Stimulated activated CD8-positive, alpha-beta memory T cell treated with anti-CD3 and anti-CD28 coated beads, Interleukin-2, amount 100 ng/mL, for 48 hours (primary cell): ENCODE results near the gene MIER3.
A peak's percentile ranks its signal among the peaks of the same experiment; 100 is the strongest.
"Not testable (repeated sequence)": the region's sequence is repeated elsewhere in the genome, so short reads cannot be mapped to it uniquely, and the experiment has no call there.

Source experiments
- DNase-seq, 2 donors: peaks; one replicate each; pipeline ENCODE4 v3.0.0-alpha.2; 2020; ENCODE audit warnings: low read depth in 2 of 2

Gene MIER3, protein sequence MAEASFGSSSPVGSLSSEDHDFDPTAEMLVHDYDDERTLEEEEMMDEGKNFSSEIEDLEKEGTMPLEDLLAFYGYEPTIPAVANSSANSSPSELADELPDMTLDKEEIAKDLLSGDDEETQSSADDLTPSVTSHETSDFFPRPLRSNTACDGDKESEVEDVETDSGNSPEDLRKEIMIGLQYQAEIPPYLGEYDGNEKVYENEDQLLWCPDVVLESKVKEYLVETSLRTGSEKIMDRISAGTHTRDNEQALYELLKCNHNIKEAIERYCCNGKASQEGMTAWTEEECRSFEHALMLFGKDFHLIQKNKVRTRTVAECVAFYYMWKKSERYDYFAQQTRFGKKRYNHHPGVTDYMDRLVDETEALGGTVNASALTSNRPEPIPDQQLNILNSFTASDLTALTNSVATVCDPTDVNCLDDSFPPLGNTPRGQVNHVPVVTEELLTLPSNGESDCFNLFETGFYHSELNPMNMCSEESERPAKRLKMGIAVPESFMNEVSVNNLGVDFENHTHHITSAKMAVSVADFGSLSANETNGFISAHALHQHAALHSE

DNA sequence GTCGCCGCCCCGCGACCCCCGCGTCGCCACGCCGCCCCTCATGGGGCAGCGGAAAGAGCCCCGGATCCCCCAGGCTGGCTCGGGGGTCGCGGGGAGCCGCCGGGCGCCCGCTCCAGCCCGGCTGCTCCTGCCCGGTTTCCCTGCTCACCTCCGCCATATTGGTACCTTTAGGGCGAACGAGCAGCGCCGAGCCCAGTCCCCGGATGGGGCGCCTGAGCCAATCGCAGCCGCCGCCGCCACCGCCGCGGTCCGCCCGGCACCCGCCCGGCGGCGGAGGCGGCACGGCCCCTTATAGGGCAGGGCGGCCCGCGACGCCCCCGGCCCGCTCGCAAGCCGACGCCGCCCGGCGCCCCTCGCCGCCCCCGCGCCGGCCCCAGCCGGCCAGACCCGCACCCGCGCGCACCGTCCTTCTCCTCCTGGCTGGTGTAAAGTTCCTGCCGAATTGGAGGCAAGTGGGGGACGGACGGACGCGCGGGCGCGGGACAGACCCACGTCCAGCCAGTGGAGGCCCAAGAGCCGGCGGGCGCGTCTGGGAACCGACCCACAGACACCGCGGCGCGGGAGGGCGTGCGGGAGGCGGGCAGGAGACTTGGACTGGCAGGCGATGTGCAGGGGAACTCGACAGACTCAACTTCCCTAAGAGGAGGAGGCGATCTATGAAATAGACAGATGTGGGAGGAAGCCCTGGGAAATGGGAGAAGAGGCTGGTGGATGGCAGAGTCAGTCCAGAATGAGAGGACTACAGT lies at the start of gene MIER3:
MIER3 (minus strand) TSS at position 178 of the 746 bp plus-strand sequence; CDS start at position 157, 21 bp downstream.
- peak; percentile 68 to 71 for DNase-seq

DNA sequence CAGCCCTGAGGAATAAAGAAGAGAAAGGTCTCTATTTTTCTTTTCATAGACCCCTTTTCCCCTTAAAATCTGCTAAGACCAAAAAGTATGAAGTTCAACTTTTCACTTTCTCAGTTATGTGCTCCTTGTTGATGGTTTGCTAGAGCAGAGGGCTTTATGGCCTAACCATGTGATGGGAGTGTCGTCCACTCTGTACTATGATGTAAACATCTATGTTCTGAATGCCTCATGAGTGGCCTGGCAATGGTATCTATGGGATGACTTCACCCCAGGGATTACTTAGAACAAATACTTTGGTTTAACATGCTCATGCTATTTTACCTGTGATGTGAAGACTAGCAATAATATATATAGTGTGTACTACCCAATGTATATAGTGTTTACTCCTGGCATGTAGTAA lies 43.7 kb upstream of the MIER3 start:
- no peak for DNase-seq

DNA sequence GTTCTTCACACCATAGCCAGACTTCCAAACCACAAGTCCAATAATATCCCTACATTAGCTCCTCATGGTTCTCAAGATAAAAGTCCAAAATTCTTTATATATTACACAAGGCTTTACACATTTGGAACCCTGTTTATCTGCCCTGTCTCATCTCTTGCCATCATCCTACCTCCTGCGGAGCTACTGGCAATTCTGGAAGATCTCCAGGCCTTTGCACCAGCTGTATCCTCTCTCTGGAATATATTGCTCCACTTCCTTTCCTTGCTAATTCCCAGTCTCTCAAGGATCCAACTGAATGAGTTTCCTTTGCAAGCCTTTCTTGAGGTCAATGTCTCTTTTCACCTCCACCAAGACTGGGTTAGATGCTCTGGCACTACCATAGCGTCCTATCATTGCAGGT lies 41.3 kb upstream of the MIER3 start:
- no peak for DNase-seq

DNA sequence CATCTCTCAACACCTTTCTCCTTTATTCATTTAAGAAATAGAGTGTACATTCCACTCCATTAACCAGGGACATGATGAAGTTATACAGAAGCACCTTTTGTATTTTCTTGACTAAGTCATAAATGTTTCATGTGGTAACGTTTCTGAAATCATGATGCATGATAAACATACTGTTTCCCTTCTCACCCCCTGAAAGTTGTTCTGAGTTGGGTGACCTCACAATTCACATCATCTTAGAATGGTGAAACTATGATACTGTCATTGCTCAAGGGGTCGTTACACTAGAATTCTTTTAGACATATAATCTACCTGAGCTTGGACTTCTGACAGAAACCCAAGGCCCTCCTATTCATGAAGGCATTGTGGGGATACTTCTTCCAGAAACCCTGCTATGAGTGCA lies 37.8 kb upstream of the MIER3 start:
- no peak for DNase-seq

DNA sequence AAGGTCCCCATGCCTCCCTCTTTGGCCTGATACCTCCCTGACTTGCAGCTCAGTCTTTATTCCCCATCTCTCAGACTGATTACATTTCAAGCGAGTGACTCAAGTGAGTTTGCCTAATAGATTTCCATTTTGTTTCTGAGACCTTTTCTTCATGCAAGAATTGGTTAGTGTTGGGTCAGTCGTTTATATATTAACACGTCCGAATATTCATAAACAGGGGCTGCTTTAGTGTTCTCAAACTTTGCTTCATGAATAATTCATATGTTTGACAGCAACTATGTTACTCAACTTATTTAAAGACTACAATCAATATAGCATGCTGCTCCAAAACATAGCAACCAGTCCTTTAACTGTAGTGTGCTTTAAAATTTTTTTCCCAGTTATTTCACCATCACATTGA lies 36.6 kb upstream of the MIER3 start:
- DNase-seq = no peak

DNA sequence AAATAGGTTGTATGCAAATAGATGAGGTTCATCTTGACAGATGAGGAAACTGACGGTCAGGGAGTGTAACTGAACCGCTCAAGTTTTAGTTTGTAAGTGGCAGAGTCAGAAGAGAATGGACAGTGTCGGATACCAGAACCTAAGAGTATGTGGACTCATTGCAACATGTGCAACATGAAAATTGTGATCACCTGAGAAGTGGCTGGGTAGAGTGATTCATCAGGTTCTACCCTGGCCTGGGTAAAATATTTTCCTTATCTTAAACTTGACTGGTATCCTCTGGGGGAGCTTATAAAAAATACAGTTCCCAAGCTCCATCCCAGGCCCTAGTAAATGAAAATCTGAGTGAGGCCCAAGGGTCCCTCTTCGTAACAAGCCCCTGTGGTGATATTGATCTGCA lies 35.2 kb upstream of the MIER3 start:
- DNase-seq = no peak

DNA sequence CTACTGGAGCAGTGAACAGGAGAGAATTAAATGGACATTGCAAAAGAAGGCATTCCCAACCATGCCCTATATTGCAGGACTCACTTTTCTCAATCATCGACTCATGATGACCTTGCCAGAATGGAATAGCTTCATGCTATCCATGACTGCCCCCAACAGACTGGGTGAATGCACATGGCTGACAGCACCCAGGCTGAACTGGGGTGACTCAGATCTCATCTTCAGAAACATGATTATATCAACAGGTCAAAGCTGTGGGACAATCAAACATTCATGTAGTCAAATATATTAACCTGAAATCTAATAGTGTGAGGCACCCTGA lies 34.7 kb upstream of the MIER3 start:
- no peak for DNase-seq

DNA sequence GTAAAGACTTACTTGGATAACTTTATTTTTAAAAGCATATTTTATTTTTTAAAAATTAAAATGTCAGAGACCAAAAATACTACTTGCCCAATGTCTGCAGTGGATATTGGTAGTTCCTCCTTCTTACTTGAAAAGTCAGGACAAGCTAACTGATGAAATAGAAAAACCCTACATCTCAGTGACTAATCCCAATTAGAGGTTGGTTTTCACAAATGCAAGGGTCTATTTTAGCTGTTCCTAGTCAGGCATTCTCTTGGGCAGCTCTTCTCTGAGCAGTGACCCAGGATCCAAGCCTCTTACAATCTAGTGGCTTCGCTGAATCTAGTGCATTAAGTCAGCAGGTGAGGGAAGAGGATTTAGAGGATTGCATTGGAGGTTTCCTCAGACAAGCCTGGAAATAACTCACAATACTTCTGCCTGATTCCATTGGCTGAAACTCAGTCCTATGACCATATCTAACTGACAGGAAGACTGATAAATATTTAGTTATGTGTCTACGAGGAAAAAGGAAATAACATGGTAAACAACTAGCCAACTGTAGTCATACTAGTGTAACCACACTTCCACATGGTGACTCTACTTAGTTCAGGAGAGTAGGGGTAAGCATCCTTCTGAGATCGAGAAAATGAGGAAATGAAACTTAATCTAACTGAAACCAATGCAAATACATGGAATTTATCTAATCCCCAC lies 34.2 kb upstream of the MIER3 start:
- DNase-seq = no peak

DNA sequence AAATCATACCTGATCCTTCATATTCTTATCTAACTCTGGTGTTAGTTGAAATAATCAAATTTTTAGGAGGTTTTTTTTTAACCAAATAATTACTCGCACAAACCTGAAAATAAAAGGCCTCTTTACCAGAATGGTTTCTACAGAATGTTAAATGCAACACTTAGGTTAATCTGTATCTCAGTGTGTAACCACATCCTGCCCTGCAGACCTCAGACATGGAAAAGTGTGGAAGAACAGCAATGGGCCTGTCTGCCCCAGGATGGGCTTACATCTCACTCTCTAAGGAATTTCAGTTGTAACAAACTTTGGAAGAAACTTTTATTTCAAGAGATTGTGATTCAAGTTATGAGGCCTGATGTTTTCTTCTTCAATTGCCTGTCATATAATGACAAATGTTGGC lies 32.5 kb upstream of the MIER3 start:
- no peak for DNase-seq

DNA sequence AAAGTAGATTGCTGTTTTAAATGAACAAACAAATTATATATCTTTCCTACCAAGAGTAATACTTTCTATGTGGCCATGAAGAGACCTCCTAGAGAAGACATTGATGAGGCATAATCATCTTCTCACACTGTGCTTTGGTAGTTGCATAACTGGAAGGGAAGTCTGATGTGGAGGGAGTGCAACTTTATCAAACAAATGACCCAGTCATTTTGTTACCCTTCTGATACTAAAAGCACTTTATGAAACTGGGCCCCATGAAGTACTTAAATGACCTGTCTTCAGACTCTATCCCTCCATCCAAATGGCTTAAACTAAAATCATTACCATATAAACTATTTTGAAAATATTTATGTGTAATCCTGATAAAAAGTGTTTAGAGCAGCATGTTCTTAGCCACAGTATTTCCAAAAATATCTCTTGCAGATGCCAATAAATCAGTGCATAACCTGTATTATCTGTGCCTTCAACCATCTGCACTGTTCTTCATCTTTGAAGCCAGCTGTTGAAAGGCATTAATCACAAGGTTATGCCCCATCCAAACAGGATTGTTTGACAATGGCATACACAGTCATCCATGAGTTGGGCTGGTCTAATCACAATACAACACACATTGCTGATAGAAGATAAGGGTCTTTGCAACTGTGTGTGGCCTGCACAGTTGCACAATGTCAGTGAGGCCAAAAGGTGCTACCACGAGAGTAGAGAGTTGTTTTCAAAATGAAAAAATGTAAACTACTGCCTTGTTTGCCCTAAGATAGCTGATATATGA lies 31.9 kb upstream of the MIER3 start:
- no peak for DNase-seq

DNA sequence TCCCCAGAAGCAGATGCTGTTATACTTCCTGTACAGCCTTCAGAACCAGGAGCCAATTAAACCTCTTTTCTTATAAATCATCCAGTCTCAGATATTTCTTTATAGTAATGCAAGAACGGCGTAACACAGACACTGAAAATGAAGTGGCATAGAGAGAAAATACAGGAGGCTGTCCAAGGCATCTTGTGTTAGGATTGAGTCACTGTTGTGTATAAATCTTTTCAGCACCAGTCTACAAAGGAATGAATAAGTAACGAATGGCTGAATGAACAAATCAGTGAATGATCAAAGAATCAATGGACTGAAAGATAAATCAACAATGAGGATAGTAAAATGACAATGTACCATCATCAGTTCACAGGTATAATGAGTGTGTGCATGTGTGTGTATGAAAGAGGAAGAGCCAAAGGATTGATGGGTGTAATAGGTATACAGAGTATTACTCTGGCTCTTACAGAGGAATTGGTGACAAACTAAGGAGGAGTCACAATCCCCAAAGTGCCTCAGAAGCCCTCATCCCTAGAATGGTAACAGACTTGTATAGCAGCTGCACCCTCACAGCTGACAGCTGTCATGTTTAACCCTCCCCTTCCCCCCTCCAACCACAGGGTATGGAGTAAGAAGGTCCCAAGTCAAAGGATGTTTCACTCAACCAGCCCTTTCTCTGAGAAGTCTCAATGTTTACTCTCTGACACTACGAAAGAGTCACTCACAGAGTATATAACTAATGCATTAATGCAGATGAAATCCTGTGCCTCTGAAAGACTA lies 29.8 kb upstream of the MIER3 start:
- DNase-seq = no peak

DNA sequence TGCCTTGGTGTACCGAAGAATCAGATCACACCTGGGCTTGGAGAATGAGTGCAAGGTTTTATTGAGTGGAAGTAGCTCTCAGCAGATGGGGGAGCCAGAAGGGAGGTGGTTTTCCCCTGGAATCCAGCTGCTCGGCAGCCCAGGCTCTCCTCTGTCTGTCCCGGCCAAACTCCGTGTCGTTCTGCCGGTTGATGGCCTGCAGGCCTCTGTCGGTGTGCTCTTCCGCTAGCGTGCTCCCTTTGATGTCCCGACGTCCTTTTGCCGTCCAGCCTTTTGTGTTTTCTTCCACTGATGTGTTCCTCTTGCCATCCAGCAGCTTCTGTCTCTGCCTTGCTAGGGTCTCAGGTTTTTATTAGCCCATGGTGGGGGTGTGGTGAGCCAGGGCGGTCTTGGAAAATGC lies 28.0 kb upstream of the MIER3 start:
- DNase-seq = no peak

DNA sequence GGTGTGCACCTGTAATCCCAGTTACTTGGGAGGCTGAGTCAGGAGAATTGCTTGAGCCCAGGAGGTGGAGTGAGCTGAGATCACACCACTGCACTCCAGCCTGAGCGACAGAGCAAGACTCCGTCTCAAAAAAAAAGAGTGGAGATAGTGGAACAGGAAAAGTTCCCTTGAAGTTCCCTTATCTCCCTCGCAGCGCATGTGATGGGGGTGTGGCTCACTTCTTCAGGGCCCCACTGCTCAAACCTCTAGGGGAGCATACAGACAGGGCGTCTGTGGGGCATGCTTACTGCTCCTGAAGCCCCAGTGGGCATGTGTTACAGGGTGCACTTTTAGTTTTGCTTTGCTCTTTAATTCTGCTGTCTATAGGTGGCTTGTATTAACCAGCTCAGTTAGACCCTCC lies 27.6 kb upstream of the MIER3 start:
- DNase-seq = not testable (repeated sequence)

DNA sequence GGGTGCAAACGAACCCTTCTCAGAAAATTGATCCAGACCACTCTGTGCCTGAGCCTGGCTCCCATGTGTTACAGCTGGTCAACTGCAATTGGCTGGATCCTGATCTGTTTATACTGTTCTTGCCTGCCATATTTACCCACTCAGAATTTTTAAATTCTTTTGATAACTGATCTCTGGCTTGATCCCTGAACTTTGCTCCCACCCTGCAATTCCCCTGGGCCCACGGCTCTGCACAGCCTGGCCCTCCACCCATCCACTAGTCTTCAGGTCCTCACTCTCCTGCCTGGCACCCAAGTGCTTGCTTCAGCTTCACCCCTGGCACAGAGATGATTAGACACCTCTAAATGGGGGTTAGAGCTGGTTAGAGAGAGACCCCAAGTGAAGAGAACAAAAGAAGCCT lies 25.9 kb upstream of the MIER3 start:
- no peak for DNase-seq

DNA sequence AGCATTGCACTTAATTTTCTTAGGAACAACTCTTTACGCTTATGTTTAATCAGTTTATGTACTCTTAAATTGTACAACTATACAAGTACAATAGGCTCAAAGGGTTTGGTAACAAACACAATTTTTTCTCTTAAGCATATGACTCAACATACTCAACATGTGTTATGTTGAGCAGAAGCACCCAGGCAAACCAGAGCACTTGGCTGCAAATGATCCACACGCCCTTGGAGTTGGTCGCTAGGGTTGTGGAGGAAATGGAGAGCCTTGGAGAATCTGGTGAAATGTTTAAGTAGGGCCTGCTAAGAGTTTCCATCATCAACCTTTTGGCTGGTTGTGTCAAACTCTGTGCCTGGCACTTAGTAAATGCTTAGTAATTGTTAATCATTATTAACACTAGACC lies 25.1 kb upstream of the MIER3 start:
- DNase-seq = no peak

DNA sequence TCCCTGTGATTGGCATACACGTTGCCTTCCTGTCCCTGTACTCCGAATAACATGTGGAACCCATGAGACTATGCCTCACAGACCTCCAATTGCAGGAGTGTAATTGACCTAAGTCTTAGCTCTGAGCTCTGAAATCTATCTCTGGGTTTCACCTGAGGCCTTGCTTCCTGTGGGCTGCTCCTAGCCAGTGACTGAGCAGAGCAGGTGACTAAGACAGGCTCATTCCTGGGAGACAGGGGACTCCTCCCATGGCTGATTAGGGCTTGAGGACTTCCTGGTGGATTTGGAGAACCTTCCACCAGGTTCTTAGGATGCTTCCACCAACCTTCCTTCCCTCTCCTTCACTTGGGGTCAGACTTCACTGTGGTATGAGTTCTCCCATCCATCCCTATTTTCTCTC lies 22.3 kb upstream of the MIER3 start:
- DNase-seq = no peak

DNA sequence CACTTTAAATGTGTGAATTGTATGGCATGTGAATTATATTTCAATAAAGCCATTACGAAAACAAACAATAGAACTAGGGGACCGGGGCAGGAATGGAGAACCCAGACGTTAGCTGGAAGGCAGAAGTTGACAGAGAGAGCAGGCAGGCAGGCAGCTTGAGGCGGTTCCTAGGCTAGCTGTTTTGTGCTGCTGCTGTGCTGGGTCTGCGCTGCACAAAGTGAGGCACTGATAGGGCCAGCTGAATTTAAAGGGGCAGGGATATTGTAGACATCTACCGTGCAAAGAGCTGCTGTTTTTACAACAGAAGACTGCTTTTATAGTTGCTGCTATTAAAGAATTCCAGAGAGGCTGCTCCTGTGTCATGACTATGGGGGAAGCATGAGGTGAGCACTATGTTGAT lies 21.6 kb upstream of the MIER3 start:
- no peak for DNase-seq

DNA sequence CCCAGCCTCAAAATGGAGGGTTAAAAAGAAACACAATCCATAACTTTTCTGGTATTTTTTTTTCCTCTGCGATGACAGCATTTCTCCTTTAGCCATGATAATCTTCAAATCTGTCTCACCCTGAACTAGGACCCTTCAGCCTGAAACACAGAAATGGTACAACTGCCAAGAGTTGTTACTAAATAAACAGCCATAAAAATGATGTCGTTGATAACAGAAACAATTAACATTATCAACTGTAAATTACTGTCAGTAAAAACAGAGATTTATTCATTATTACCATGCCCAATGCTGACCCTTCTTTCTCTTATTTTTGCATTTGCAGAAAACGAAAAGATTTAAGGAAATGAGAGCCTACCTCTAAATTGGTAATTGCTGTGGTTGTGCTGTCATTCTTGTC lies 19.4 kb upstream of the MIER3 start:
- no peak for DNase-seq

DNA sequence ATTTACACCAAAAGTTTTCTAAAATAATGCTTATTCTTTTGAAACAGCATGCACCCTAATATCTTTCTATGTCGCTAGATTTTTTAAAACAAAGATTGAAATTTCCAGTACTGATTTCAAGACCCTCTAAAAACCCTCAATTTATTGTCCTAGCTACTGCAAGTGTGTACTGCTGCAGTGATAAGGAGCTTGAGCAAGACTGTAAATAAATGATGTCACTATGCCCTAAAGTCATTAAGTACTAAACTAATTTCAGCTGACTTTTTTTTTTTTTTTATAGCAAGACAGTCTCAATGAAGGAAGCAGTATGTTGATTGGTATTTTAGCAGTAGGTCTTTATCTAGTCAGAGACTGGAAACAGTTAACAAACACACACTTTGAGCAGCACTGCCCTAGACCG lies 12.2 kb upstream of the MIER3 start:
- DNase-seq = no peak

DNA sequence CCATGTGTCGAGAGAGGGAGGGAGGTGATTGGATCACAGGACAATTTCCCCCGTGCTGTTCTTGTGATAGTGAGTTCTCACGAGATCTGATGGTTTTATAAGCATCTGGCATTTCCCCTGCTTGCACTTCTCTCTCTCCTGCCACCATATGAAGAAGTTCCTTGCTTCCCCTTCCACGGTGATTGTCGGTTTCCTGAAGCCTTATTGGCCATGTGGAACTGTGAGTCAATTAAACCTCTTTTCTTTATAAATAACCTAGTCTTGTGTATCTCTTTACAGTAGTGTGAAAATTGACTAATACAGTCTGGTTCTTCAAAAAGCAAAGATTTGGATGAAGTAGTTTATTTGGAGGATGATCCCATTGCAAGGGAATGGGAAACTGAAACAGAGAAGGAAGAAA lies 11.3 kb upstream of the MIER3 start:
- DNase-seq = no peak

DNA sequence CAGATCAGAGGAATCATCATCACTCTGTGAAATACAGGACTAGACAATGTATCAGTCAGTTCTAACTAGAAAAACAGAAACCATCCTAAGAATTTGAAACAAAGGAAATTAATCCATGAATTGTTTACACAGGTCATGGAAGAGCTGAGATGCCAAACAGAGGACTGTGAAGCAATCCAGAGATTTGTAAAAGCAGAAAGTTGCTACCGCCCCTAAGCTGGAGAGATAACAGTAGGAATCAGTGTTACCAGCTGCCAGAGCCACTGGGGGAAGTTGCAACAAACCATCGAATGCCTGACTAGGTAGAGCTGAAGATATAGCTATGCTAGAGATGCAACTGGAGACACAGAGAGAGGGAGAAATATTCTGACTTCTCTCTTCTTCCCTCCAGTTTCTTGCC lies 10.4 kb upstream of the MIER3 start:
- DNase-seq = no peak
